Panc1 (cell line): Measurements from ENCODE around the gene LYZ. TPM values are rescaled to one million over a fixed set of nuclear protein-coding genes. Genes with fewer than 3 reads are reported as not detected.

Experiments
- ATAC-seq: fragments of 200-7000 bp; cut with Tn5 transposase; 2 replicates; pipeline ENCODE4 v1.9.1; 2020; ENCODE audit warnings: mild to moderate bottlenecking, moderate library complexity
- BruUV-seq: library from RNA; stranded (reverse); fragments of 400-500 nt; replicated peaks from 2 replicates; lab custom pipeline; 2021; lab: Mats Ljungman, UMichigan
- CTCF ChIA-PET: fragments of 300-600 bp; sonication (Branson Sonifier 250); formaldehyde crosslinking; loops from one replicate; lab custom pipeline; 2022; ENCODE audit warnings: antibody characterized with exemption; lab: Charles Lee
- POLR2A ChIA-PET: fragments of 300-600 bp; sonication (Branson Sonifier 250); formaldehyde crosslinking; loops from one replicate; lab custom pipeline; 2022; ENCODE audit warnings: antibody characterized with exemption; lab: Charles Lee
- DNase-seq: peaks from one replicate; pipeline ENCODE4 v3.0.0-alpha.2; 2010; ENCODE audit warnings: low read depth, low spot score
- H3K27ac ChIP-seq: 2 replicates; pipeline ENCODE4 v1.5.1; 2011; ENCODE audit warnings: mild to moderate bottlenecking, low read length, inconsistent platforms
- H3K27me3 ChIP-seq: fragments of 200-500 bp; sonication (Bioruptor generic); 2 replicates; pipeline ENCODE4 v1.6.0; 2014; ENCODE audit warnings: low read length, inconsistent platforms; ENCODE audit not compliant: control insufficient read depth, insufficient read depth
- H3K36me3 ChIP-seq: fragments of 200-500 bp; sonication (Bioruptor generic); 2 replicates; pipeline ENCODE4 v1.5.1; 2014; ENCODE audit warnings: inconsistent platforms, mild to moderate bottlenecking, low read length, moderate library complexity; ENCODE audit not compliant: control insufficient read depth, insufficient read depth
- H3K4me1 ChIP-seq: 2 replicates; pipeline ENCODE4 v1.5.1; 2011; ENCODE audit warnings: inconsistent platforms, mild to moderate bottlenecking, low read length, moderate library complexity; ENCODE audit not compliant: control insufficient read depth, insufficient read depth
- H3K4me3 ChIP-seq, 2 experiments: 2 replicates each; pipeline ENCODE4 v1.5.1; 2011 to 2012; ENCODE audit warnings: low read depth in 2 of 2, low read length in 2 of 2, mild to moderate bottlenecking in 2 of 2, inconsistent platforms in 1 of 2, moderate library complexity in 1 of 2
- H3K9me3 ChIP-seq: fragments of 200-500 bp; sonication (Bioruptor generic); 2 replicates; pipeline ENCODE4 v1.5.1; 2014; ENCODE audit warnings: low read depth, mild to moderate bottlenecking, inconsistent platforms, low read length, moderate library complexity; ENCODE audit not compliant: control insufficient read depth, insufficient read depth
- CTCF ChIP-seq: fragments of 450-650 bp; IDR thresholded peaks from 2 replicates; pipeline ENCODE4 v1.5.1; 2017; ENCODE audit warnings: mild to moderate bottlenecking
- POLR2AphosphoS5 ChIP-seq: IDR thresholded peaks from 2 replicates; pipeline ENCODE4 v1.6.1; 2012; ENCODE audit warnings: mild to moderate bottlenecking, low read depth, low read length, moderate library complexity
- REST ChIP-seq, 2 experiments: IDR thresholded peaks; 2 replicates each; pipeline ENCODE4 v1.6.1; 2011 to 2012; ENCODE audit warnings: low read depth in 2 of 2, control low read depth in 1 of 2, low read length in 1 of 2, mild to moderate bottlenecking in 1 of 2, moderate library complexity in 1 of 2; ENCODE audit not compliant: insufficient read depth in 1 of 2
- SIN3A ChIP-seq: IDR thresholded peaks from 2 replicates; pipeline ENCODE4 v1.6.1; 2012; ENCODE audit warnings: low read depth, mild to moderate bottlenecking, low read length, moderate library complexity, borderline replicate concordance; ENCODE audit not compliant: insufficient read depth
- TCF7L2 ChIP-seq: IDR thresholded peaks from 2 replicates; pipeline ENCODE4 v1.6.1; 2011; ENCODE audit warnings: mild to moderate bottlenecking, low read depth, low read length, inconsistent platforms
- in situ Hi-C: cut with HindIII; loops from 2 replicates; pipeline ENCODE4 v1.10.0; 2016; ENCODE audit warnings: low sequenced_read_pairs, low pct_unique_long_range_greater_than_20kb
- intact Hi-C: fragments of 100-400 bp; cut with micrococcal nuclease; formaldehyde crosslinking; loops from one replicate; pipeline ENCODE4 v1.10.0; 2022; ENCODE audit not compliant: unreplicated experiment
- total RNA-seq: library from RNA; stranded (reverse); gene quantifications from one replicate; pipeline ENCODE4 v1.2.1, GENCODE V29; 2021; ENCODE audit not compliant: unreplicated experiment

LYZ gene
- total RNA-seq, 1 experiment from 2014 or later: 1.1 TPM

- Histone ChIP-seq H3K36me3 (no peaks in the 10 kb centered on the region), H3K4me3 (no peak overlapping the region), H3K9me3 (no peaks in the 10 kb centered on the region), H3K27ac (no peak overlapping the region), H3K27me3 (peaks cover 19% of the 10 kb centered on the region), H3K4me1 (peaks cover 6% of the 10 kb centered on the region; the same call in 1 of the 2 replicates)
- CTCF ChIA-PET: no interaction called here
- TF ChIP-seq REST (IDR thresholded peaks at IDR 0.05; ENCODE audit: insufficient read depth in 1 of 2, low read depth in 2 of 2, low read length in 1 of 2) (no peak), TCF7L2 (no peak), POLR2AphosphoS5 (no peak), SIN3A (no peak), CTCF (no peak)
- no TSS peak for BruUV-seq
- intact Hi-C loops: no loop called here
- DNase-seq (no peak), ATAC-seq (no peak)
- POLR2A ChIA-PET: no interaction called here
- in situ Hi-C loops: no loop called here
These were observed 19.8 kb upstream of the LYZ start for GRCh38 chr12:69328426-69328825.

GRCh38 chr12:69329669-69330428 is 18.3 kb upstream of the LYZ start:
- ChIA-PET POLR2A (no interaction called here), CTCF (no interaction called here)
- BruUV-seq: no TSS peak
- H3K27ac ChIP-seq: no peak overlapping the region
- DNase-seq (no peak), ATAC-seq (no peak)
- no peak for TF ChIP-seq CTCF
- TF ChIP-seq REST (IDR thresholded peaks at IDR 0.05; ENCODE audit: insufficient read depth in 1 of 2, low read depth in 2 of 2, low read length in 1 of 2): no peak
- no peak for TF ChIP-seq POLR2AphosphoS5
- no peak for TF ChIP-seq TCF7L2
- TF ChIP-seq SIN3A: no peak
- H3K9me3 ChIP-seq: no peaks in the 10 kb centered on the region
- no peak overlapping the region for H3K4me3 ChIP-seq
- H3K36me3 ChIP-seq: no peaks in the 10 kb centered on the region
- in situ Hi-C loops (no loop called here), intact Hi-C loops (no loop called here)
- peaks cover 6% of the 10 kb centered on the region; the same call in 1 of the 2 replicates for H3K4me1 ChIP-seq
- H3K27me3 ChIP-seq: peaks cover 17% of the 10 kb centered on the region
